GM19238 (cell line): Measurements from ENCODE around the gene XPA.
"Not testable (repeated sequence)": the region's sequence is repeated elsewhere in the genome, so short reads cannot be mapped to it uniquely, and the experiment has no call there.

ENCODE experiments used
- DNase-seq: peaks from one replicate; pipeline ENCODE4 v3.0.0; 2011; ENCODE audit warnings: low spot score; ENCODE audit not compliant: insufficient read length

The XPA gene

GRCh38 chr9:97703437-97704344, 6.6 kb upstream of the XPA start:
- no peak for DNase-seq

GRCh38 chr9:97699824-97700223, 2.7 kb upstream of the XPA start:
- not testable (repeated sequence) for DNase-seq

- not testable (repeated sequence) for DNase-seq
Observed at GRCh38 chr9:97699281-97699680, 2.1 kb upstream of the XPA start.

- DNase-seq, result no peak
Observed at GRCh38 chr9:97698865-97699264, 1.7 kb upstream of the XPA start.

GRCh38 chr9:97697837-97698236, 697 bp upstream of the XPA start:
- no peak for DNase-seq

GRCh38 chr9:97695995-97696802, 941 bp downstream of the XPA start:
- no peak for DNase-seq

GRCh38 chr9:97695390-97695789, 1.8 kb downstream of the XPA start:
- DNase-seq, result no peak

GRCh38 chr9:97694769-97695168, 2.4 kb downstream of the XPA start:
- DNase-seq, result no peak

GRCh38 chr9:97689401-97690180, 7.5 kb downstream of the XPA start:
- DNase-seq, result no peak

GRCh38 chr9:97688654-97689053, 8.5 kb downstream of the XPA start:
- no peak for DNase-seq

GRCh38 chr9:97682242-97682641, 14.9 kb downstream of the XPA start:
- DNase-seq, result no peak

- DNase-seq, result no peak
Observed at GRCh38 chr9:97675655-97676054, 21.5 kb downstream of the XPA start.

- no peak for DNase-seq
Observed at GRCh38 chr9:97673922-97674321, 23.2 kb downstream of the XPA start.

- no peak for DNase-seq
Observed at GRCh38 chr9:97672403-97672802, 24.7 kb downstream of the XPA start.

- no peak for DNase-seq
Observed at GRCh38 chr9:97670586-97670985, 26.6 kb downstream of the XPA start.

GRCh38 chr9:97668485-97668884, 28.7 kb downstream of the XPA start:
- no peak for DNase-seq

- DNase-seq, result no peak
Observed at GRCh38 chr9:97666907-97667686, 30.0 kb downstream of the XPA start.

GRCh38 chr9:97665742-97666141, 31.4 kb downstream of the XPA start:
- no peak for DNase-seq

- DNase-seq, result no peak
Observed at GRCh38 chr9:97660847-97661246, 36.3 kb downstream of the XPA start.

- no peak for DNase-seq
Observed at GRCh38 chr9:97660340-97660739, 36.8 kb downstream of the XPA start.

- no peak for DNase-seq
Observed at GRCh38 chr9:97659771-97660170, 37.4 kb downstream of the XPA start.
